GM12801 (cell line): ENCODE measurements around the gene LPAR5.

Source experiments
- CTCF ChIP-seq: IDR thresholded peaks from one replicate; pipeline ENCODE4 v1.5.1; 2011; ENCODE audit warnings: control low read depth; ENCODE audit not compliant: insufficient read length; ENCODE audit errors: extremely low read depth

The LPAR5 gene

GRCh38 chr12:6620885-6621274 is 14.9 kb downstream of the LPAR5 start:
- TF ChIP-seq CTCF, result no peak

- TF ChIP-seq CTCF, result no peak
Measured at GRCh38 chr12:6620137-6620884, 15.4 kb downstream of the LPAR5 start.

- TF ChIP-seq CTCF, result no peak
Measured at GRCh38 chr12:6618483-6619225, 17.1 kb downstream of the LPAR5 start.

- no peak for TF ChIP-seq CTCF
Measured at GRCh38 chr12:6615802-6616201, 20.0 kb downstream of the LPAR5 start.

- TF ChIP-seq CTCF, result no peak
Measured at GRCh38 chr12:6614513-6615172, 21.1 kb downstream of the LPAR5 start.

GRCh38 chr12:6613776-6614512 is 21.8 kb downstream of the LPAR5 start:
- no peak for TF ChIP-seq CTCF

- no peak for TF ChIP-seq CTCF
Measured at GRCh38 chr12:6613015-6613775, 22.6 kb downstream of the LPAR5 start.
